ENCODE measurements around the gene KIAA1586. TPM values are rescaled to one million over a fixed set of nuclear protein-coding genes. Genes with fewer than 3 reads are reported as not detected.

KIAA1586 gene
- total and polyA plus RNA-seq, 7 donors, result 1.4 to 16.9 (median 13.8) TPM

GRCh38 chr6:57026001-57026400 is 20.5 kb upstream of the KIAA1586 start:
- no peak for DNase-seq
- peaks cover 0 to 4% (median 0%) of the 10 kb centered on the region in 4 donors for H3K9me3 ChIP-seq
- no peak overlapping the region for H3K27ac ChIP-seq
- TF ChIP-seq CTCF (IDR thresholded peaks at IDR 0.05) (no peak), POLR2A (IDR thresholded peaks at IDR 0.05) (no peak), EP300 (IDR thresholded peaks at IDR 0.05) (no peak), POLR2AphosphoS5 (IDR thresholded peaks at IDR 0.05) (no peak)
- no peaks in the 10 kb centered on the region for H3K36me3 ChIP-seq
- H3K4me1 ChIP-seq, result no peaks in the 10 kb centered on the region
- H3K4me3 ChIP-seq, result no peak overlapping the region
- intact Hi-C loops (cut with DNase I), result no loop called here
- H3K27me3 ChIP-seq, result no peaks in the 10 kb centered on the region
- WGBS, 2 donors, result 85% methylated on average over 1 of the region's 1 CpG

- 73 to 87% methylated on average over 3 of the region's 3 CpGs for WGBS, 2 donors
- H3K27me3 ChIP-seq, result no peaks in the 10 kb centered on the region
- peaks cover 0 to 4% (median 0%) of the 10 kb centered on the region in 4 donors for H3K9me3 ChIP-seq
- H3K27ac ChIP-seq, result no peak overlapping the region
- intact Hi-C loops (cut with DNase I), result no loop called here
- no peaks in the 10 kb centered on the region for H3K4me1 ChIP-seq
- no peak for TF ChIP-seq EP300 (IDR thresholded peaks at IDR 0.05)
- no peak for TF ChIP-seq CTCF (IDR thresholded peaks at IDR 0.05)
- TF ChIP-seq POLR2A (IDR thresholded peaks at IDR 0.05), result no peak
- no peak for TF ChIP-seq POLR2AphosphoS5 (IDR thresholded peaks at IDR 0.05)
- H3K4me3 ChIP-seq, result no peak overlapping the region
- H3K36me3 ChIP-seq, result no peaks in the 10 kb centered on the region
- DNase-seq, result no peak
Observed at GRCh38 chr6:57027301-57027700, 19.2 kb upstream of the KIAA1586 start.

GRCh38 chr6:57029213-57029612 is 17.3 kb upstream of the KIAA1586 start:
- 91% methylated on average over 9 of the region's 9 CpGs for WGBS, 2 donors
- intact Hi-C loops (cut with DNase I), result no loop called here

GRCh38 chr6:57033228-57033627 is 13.3 kb upstream of the KIAA1586 start:
- WGBS, 2 donors, result 78 to 80% methylated on average over 3 of the region's 3 CpGs
- H3K27me3 ChIP-seq, result no peaks in the 10 kb centered on the region
- H3K36me3 ChIP-seq, result no peaks in the 10 kb centered on the region
- TF ChIP-seq POLR2AphosphoS5 (IDR thresholded peaks at IDR 0.05) (no peak), CTCF (IDR thresholded peaks at IDR 0.05) (no peak), POLR2A (IDR thresholded peaks at IDR 0.05) (no peak), EP300 (IDR thresholded peaks at IDR 0.05) (no peak)
- H3K9me3 ChIP-seq, result no peaks in the 10 kb centered on the region
- intact Hi-C loops (cut with DNase I), result no loop called here
- H3K4me3 ChIP-seq, result no peak overlapping the region
- DNase-seq, result no peak
- H3K27ac ChIP-seq, result no peak overlapping the region
- no peaks in the 10 kb centered on the region for H3K4me1 ChIP-seq

More at GRCh38 chr6:57029213-57029612, 17.3 kb upstream of the KIAA1586 start:
- H3K27me3 ChIP-seq, result no peaks in the 10 kb centered on the region
- H3K4me1 ChIP-seq, result no peaks in the 10 kb centered on the region
- TF ChIP-seq CTCF (IDR thresholded peaks at IDR 0.05) (no peak), EP300 (IDR thresholded peaks at IDR 0.05) (no peak), POLR2A (IDR thresholded peaks at IDR 0.05) (no peak), POLR2AphosphoS5 (IDR thresholded peaks at IDR 0.05) (no peak)
- no peak overlapping the region for H3K4me3 ChIP-seq
- H3K9me3 ChIP-seq, result peaks cover 0 to 4% (median 0%) of the 10 kb centered on the region in 4 donors
- H3K27ac ChIP-seq, result no peak overlapping the region
- H3K36me3 ChIP-seq, result no peaks in the 10 kb centered on the region
- DNase-seq, result no peak

- Histone ChIP-seq H3K36me3 (no peaks in the 10 kb centered on the region), H3K9me3 (no peaks in the 10 kb centered on the region), H3K27me3 (no peaks in the 10 kb centered on the region), H3K4me3 (no peak overlapping the region), H3K4me1 (no peaks in the 10 kb centered on the region), H3K27ac (no peak overlapping the region)
- no peak for DNase-seq
- TF ChIP-seq POLR2AphosphoS5 (IDR thresholded peaks at IDR 0.05), result no peak
- TF ChIP-seq EP300 (IDR thresholded peaks at IDR 0.05), result no peak
- TF ChIP-seq POLR2A (IDR thresholded peaks at IDR 0.05), result no peak
- TF ChIP-seq CTCF (IDR thresholded peaks at IDR 0.05), result no peak
- intact Hi-C loops (cut with DNase I), result no loop called here
- 21 to 27% methylated on average over 3 of the region's 3 CpGs for WGBS, 2 donors
Observed at GRCh38 chr6:57035549-57035948, 10.9 kb upstream of the KIAA1586 start.

Measured in sigmoid colon (tissue), 7 donors.